Peyer's patch (tissue), 4 donors: ENCODE data around the gene GSTCD.

Experiments used
- CTCF ChIP-seq, 6 experiments: fragments of 450-650 bp in 4 of 6; fragments of 200-600 bp in 2 of 6; sonication (generic) in 1 of 6; IDR thresholded peaks; one replicate each; pipeline ENCODE4 v1.5.1; 2017 to 2019; ENCODE audit warnings: antibody characterized with exemption in 6 of 6, mild to moderate bottlenecking in 3 of 6, moderate library complexity in 1 of 6
- POLR2A ChIP-seq, 2 donors: fragments of 450-650 bp; IDR thresholded peaks; one replicate each; pipeline ENCODE4 v1.5.1; 2017; ENCODE audit warnings: antibody characterized with exemption in 2 of 2, mild to moderate bottlenecking in 2 of 2, moderate library complexity in 2 of 2

GRCh38 chr4:105758958-105759357 lies 50.4 kb downstream of the GSTCD start:
- no peak for TF ChIP-seq CTCF (IDR thresholded peaks at IDR 0.05)
- TF ChIP-seq POLR2A (IDR thresholded peaks at IDR 0.05): no peak
